SIG-M5 treated with dmso at 0.1 percent for 504 hours (cell line): ENCODE data around the gene BHLHA9.
"Not testable (repeated sequence)": the region's sequence is repeated elsewhere in the genome, so short reads cannot be mapped to it uniquely, and the experiment has no call there.

Experiments
- DNase-seq: peaks from one replicate; lab custom pipeline; 2025; ENCODE audit not compliant: unreplicated experiment; lab: John Stamatoyannopoulos, UW

Gene BHLHA9

GRCh38 chr17:1270210-1271029, at the start of gene BHLHA9:
TSS of gene BHLHA9 (plus strand) at chr17:1270444. CDS start at chr17:1270564, 120 bp downstream.
- DNase-seq, result no peak

GRCh38 chr17:1221209-1221608, 49.0 kb upstream of the BHLHA9 start:
- DNase-seq, result no peak

GRCh38 chr17:1222321-1222720, 47.9 kb upstream of the BHLHA9 start:
- no peak for DNase-seq

- DNase-seq, result no peak
These were observed 46.6 kb upstream of the BHLHA9 start for GRCh38 chr17:1223662-1224061.

- DNase-seq, result no peak
These were observed 45.9 kb upstream of the BHLHA9 start for GRCh38 chr17:1224330-1224729.

- DNase-seq, result no peak
These were observed 43.9 kb upstream of the BHLHA9 start for GRCh38 chr17:1226308-1226707.

- DNase-seq, result no peak
These were observed 42.9 kb upstream of the BHLHA9 start for GRCh38 chr17:1227365-1227764.

- peak; percentile 16 for DNase-seq
These were observed 42.1 kb upstream of the BHLHA9 start for GRCh38 chr17:1227917-1228780.

- no peak for DNase-seq
These were observed 41.4 kb upstream of the BHLHA9 start for GRCh38 chr17:1228781-1229348.

GRCh38 chr17:1229349-1229899, 40.8 kb upstream of the BHLHA9 start:
- DNase-seq, result peak; percentile 90

GRCh38 chr17:1229900-1230501, 40.2 kb upstream of the BHLHA9 start:
- DNase-seq, result no peak

- no peak for DNase-seq
These were observed 38.8 kb upstream of the BHLHA9 start for GRCh38 chr17:1231456-1231855.

- DNase-seq, result no peak
These were observed 37.9 kb upstream of the BHLHA9 start for GRCh38 chr17:1232331-1232730.

- no peak for DNase-seq
These were observed 37.5 kb upstream of the BHLHA9 start for GRCh38 chr17:1232786-1233185.

GRCh38 chr17:1234455-1234854, 35.8 kb upstream of the BHLHA9 start:
- DNase-seq, result no peak

- DNase-seq, result no peak
These were observed 32.8 kb upstream of the BHLHA9 start for GRCh38 chr17:1237471-1237870.

- DNase-seq, result no peak
These were observed 31.0 kb upstream of the BHLHA9 start for GRCh38 chr17:1239210-1239609.

GRCh38 chr17:1240426-1240825, 29.8 kb upstream of the BHLHA9 start:
- not testable (repeated sequence) for DNase-seq

- peak; percentile 19 for DNase-seq
These were observed 28.3 kb upstream of the BHLHA9 start for GRCh38 chr17:1241929-1242328.

GRCh38 chr17:1244606-1245012, 25.6 kb upstream of the BHLHA9 start:
- no peak for DNase-seq
